GM19238 (cell line): Measurements from ENCODE around the gene UGT1A5.
"Not testable (repeated sequence)": the region's sequence is repeated elsewhere in the genome, so short reads cannot be mapped to it uniquely, and the experiment has no call there.

Experiments used
- DNase-seq: peaks from one replicate; pipeline ENCODE4 v3.0.0; 2011; ENCODE audit warnings: low spot score; ENCODE audit not compliant: insufficient read length

UGT1A5 gene

DNA sequence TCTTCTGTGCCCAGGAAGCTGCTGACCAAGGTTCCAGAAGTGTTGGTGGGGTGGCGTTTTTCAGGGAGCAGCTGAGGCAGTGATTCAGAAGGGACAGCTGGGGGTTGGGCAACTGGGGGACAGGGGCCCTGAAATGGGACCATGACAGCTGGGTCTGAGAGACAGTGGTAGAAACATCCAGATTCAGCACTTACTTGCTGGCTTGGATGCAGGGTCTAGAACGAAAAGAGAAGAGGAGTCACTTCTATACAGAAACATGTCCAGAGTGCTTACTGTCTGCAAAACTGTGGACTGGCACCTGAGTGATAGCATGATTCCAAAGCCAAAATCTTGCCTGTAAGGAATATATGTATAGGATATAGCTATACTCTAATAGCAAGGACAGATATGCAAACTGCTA is 33.1 kb downstream of the UGT1A5 start:
- DNase-seq, result not testable (repeated sequence)

DNA sequence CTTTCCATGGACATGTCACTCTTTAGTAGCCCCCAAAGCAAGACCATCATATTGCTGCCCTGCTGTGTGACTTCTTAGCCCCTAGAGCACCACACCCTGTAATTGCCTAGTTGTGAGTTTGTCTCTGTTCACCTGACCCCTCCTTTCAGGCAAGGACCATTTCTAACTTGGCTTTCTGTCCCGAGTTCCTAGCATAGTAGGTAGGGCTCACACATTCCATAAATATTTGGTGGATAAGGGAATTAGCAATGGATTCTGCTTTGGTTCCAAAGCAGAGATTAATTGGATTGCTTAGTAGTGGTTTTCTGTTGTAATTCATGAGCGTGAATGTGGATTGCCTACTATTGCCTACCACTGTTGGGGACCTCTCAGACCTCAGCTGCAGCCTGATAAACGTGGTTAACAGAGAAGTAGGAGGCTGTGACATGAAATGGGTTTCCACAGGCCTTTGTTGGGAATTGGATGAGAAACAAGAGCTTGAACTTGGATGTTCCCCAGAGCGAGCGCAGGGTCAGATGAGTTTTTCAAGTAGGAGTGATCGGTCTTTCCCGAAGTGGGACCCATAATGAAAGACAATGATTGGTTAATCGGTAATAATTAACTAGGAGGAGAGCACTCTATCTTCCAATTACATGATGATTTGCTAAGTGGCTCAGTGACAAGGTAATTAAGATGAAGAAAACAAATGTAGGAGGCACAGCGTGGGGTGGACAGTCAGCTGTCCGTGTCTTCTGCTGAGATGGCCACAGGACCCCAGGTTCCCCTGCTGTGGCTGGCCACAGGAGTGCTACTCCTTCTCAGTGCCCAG is 34.0 kb downstream of the UGT1A5 start:
- no peak for DNase-seq

DNA sequence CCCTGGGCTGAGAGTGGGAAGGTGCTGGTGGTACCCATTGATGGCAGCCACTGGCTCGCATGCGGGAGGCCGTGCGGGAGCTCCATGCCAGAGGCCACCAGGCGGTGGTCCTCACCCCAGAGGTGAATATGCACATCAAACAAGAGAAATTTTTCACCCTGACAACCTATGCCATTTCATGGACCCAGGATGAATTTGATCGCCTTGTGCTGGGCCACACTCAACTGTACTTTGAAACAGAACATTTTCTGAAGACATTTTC is 34.5 kb downstream of the UGT1A5 start:
- no peak for DNase-seq

DNA sequence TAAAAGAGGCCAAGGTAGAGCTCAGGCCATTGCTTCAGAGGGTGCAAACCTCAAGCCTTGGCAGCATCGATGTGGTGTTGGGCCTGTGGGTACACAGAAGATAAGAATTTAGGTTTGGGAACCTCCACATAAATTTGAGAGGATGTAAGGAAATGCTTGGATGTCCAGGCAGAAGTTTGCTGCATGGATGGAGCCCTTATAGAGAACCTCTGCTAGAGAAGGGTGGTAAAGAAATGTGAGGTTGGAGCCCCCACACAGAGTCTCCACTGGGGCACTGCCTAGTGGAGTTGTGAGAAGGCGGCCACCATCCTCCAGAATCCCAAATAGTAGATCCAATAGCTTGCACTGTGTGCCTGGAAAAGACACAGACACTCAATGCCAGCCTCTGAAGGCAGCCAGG is 38.0 kb downstream of the UGT1A5 start:
- DNase-seq, result not testable (repeated sequence)

DNA sequence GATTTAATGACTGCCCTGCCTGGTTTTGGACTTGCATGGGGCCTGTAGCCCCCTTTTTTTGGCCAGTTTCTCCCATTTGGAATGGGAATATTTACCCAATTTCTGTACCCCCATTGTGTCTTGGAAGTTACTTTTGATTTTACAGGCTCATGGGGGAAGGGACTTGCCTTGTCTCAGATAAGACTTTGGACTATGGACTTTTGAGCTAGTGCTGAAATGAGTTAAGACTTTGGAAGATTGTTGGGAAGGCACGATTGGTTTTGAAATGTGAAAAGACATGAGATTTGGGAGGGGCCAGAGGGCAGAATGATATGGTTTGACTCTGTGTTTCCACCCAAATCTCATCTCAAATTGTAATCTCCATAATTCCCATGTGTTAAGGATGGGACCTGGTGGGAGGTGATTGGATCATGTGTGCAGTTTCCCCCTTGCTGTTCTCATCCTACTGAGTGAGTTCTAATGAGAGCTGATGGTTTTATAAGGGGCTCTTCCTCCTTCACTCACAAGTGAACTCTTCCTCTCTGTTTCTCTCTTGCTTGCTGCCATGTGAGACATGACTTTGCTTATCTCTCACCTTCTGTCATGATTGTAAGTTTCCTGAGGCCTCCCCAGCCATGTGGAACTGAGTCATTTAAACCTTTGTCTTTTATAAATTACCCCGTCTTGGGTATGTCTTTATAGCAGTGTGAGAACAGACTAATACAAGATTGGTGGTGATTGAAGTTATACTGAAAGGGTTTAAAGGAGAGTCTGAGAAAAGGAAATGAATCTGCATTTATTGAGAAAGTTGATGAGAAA is 38.7 kb downstream of the UGT1A5 start:
- not testable (repeated sequence) for DNase-seq

DNA sequence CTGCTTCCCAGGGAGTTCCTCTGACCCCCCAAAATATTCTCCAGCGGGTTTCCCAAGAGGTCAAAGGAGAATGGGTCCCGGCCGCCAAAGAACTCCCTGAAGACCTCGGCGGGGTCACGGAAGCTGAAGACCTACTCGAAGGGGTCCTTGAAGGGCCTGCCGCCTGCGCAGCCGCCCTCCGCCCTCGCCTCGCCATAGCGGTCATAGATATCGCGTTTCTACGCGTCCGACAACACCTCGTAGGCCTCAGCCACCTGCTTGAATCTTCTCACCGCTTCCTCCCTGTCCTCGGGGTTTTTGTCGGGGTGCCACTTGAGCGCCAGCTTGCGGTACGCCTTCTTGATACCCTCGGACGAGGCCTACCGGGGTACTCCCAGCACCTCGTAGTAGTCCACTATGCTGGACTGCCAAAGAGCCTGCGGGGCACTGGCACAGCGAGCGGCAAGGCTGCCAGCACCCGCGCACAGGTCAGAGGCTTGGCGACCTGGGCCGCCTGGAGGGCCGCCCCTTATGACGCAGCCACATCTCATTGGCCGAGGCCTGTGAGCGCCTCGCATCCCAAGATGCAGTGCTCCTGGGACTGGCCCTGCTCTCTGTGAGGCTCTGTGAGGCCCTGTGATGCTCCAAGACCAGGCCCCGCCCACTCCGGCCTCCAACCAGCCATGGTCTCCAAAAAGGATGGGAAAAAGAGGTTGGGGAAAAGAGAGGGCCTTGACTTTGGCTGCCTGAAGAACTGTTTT is 42.3 kb downstream of the UGT1A5 start:
- DNase-seq, result no peak

DNA sequence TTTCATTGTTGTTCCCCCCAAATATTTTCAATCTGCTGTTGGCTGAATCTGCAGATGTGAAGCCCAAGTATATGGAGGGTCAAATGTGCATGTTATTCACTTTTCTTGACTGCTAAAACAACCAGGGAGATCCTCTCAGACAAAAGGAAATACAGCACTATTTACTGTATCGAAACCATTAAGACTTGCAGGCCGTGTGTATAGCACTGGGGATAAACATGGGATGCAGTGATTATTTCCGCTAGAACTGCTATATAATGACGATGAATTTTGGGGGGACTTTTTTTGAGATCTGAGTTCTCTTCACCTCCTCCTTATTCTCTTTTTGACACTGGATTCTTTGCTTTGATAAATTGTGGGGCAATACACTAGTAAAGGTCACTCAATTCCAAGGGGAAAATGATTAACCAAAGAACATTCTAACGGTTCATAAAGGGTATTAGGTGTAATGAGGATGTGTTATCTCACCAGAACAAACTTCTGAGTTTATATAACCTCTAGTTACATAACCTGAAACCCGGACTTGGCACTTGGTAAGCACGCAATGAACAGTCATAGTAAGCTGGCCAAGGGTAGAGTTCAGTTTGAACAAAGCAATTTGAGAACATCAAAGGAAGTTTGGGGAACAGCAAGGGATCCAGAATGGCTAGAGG is 43.8 kb downstream of the UGT1A5 start:
- DNase-seq, result no peak

DNA sequence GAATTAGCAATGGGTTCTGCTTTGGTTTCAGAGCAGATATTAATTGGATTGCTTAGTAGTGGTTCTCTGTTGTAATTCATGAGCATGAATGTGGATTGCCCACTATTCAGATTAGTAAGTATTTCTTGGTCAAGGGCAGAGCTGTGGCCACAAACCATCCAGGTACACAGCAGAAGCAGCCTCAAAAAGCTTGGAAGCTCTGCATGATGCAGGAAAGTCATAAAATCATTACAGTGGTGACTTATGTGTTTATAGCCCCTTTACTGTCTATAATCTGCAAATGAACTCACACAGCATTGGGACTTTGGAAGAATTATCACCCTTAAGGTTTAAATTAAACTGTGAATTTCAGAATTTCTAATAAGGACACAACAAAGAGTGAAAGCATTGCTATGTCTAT is 45.4 kb downstream of the UGT1A5 start:
- DNase-seq, result no peak

DNA sequence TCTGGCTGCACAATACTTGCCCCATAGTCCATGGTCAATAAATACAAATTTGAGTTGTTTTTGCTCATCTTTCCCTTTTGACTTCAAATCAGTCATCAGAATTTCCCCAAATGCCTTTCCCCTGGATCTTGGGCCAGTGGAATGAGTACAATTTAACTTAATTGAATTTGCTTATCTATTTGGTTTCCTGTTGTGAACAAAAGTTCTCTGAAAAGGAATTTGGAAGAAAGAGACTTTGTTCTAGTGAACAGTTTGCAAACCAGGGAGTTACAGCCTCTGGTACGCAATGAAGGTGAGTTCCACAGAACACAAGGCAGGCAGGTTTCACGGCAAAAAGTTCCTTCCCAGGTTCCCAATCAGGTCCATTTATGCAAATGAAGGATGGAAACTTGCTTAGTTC is 46.1 kb downstream of the UGT1A5 start:
- DNase-seq, result no peak

DNA sequence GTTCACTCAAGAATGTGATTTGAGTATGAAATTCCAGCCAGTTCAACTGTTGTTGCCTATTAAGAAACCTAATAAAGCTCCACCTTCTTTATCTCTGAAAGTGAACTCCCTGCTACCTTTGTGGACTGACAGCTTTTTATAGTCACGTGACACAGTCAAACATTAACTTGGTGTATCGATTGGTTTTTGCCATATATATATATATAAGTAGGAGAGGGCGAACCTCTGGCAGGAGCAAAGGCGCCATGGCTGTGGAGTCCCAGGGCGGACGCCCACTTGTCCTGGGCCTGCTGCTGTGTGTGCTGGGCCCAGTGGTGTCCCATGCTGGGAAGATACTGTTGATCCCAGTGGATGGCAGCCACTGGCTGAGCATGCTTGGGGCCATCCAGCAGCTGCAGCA is 47.3 kb downstream of the UGT1A5 start, which contains the start of gene UGT1A1:
Gene UGT1A1 (plus strand): TSS at position 228 of the 400 bp plus-strand sequence. CDS start 18 bp downstream, at position 246.
- no peak for DNase-seq

DNA sequence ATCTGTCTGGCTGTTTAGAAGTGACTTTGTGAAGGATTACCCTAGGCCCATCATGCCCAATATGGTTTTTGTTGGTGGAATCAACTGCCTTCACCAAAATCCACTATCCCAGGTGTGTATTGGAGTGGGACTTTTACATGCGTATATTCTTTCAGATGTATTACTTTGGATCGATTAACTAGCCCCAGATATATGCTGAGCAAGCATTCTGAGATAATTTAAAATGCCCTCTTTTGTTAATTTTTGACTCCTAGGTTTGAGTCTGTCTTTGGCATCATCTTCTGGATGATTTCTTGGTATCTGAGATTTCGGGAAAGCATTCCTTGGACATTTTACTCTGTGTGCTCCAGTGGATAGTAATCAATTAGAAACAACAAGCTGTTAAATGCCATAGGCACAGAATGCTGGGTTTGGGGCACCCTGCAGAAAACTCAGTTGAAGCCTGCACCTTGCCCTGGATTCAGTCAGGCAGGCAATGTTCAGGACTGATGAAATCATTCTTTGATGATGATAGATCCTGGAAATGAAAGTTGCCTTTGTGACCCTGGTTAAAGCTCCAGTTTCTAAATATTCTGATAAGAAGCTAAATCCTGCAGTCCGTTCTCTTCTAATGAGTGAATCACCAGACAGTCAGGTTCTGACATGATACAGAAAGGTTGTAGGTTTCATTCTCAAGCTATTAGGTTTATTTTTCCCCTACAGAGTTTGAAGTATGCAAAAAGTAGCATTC is 48.5 kb downstream of the UGT1A5 start:
- no peak for DNase-seq

DNA sequence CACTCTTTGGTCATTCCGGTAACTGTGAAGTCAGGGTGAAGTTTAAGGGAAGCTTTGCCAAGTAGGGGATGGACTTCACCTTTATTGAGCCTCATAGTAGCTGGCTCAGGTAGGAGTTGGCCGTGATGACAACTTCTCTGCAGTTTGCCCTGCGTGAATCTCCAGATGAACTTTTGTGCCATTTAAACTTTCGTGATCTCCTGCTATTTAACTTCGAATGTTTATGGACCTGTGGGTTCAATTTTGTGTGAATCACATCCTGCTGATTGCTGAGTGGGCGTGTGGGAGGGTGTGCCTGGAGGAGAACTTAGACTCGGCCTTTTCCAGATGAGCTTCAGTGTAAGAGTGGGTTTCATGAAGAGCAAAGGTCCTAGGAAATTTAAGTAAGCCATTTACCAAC is 51.6 kb downstream of the UGT1A5 start:
- DNase-seq, result no peak

DNA sequence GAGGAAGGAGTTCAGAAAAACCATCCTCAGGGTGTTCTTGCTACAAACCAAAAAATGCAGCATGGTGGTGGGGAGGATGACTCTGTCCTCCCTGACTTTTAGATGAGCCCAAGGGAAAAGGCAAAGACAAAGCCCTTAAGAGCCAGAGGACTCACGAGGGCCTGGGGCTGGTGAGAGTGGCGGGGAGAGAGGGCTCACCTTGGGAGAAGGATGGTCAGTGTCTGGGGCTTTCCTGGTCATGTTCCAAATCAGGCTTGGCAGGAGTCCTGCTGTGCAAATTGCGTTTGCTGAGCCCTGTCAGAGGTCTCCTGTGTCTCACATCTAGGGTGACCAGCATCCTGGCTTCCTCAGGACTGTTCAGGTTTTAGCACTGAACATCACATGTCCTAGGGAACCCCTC is 52.1 kb downstream of the UGT1A5 start:
- DNase-seq, result no peak

DNA sequence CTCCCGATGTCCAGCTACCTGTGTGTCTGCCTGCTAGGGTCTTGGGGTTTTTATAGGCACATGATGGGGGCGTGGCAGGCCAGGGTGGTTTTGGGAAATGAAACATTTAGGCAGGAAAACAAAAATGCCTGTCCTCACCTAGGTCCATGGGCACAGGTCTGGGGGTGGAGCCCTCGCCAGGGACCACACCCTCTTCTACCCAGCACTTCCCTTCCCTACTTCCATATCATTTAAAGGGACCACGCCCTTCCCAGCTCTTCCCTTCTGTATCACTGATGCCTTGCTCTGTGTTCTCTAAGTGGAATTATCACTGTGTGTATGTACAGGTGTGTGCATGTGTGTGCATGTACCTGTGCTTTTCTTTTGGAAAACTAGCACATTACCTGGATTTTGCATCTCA is 53.7 kb downstream of the UGT1A5 start:
- no peak for DNase-seq

DNA sequence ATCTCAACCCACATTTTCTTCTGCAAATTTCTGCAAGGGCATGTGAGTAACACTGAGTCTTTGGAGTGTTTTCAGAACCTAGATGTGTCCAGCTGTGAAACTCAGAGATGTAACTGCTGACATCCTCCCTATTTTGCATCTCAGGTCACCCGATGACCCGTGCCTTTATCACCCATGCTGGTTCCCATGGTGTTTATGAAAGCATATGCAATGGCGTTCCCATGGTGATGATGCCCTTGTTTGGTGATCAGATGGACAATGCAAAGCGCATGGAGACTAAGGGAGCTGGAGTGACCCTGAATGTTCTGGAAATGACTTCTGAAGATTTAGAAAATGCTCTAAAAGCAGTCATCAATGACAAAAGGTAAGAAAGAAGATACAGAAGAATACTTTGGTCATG is 55.4 kb downstream of the UGT1A5 start:
- DNase-seq, result no peak

DNA sequence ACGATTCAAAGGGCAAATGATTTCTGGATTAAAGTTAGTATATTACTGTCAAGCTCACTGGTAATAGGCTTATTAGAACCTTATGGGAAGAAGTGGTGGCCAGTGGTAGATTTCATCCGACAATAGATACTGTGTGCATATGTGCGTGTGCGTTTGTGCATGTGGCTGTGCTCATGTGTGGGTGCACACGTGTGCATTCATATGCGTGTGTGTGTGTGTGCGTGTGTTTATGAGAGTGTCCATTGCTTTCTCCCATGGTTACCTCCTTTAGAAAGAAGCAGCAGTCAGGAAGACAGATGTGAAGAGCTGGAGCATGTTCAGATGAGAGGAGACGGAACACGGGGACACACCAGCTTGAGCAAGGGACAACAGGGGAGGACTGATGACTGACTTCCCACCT is 56.6 kb downstream of the UGT1A5 start:
- no peak for DNase-seq

DNA sequence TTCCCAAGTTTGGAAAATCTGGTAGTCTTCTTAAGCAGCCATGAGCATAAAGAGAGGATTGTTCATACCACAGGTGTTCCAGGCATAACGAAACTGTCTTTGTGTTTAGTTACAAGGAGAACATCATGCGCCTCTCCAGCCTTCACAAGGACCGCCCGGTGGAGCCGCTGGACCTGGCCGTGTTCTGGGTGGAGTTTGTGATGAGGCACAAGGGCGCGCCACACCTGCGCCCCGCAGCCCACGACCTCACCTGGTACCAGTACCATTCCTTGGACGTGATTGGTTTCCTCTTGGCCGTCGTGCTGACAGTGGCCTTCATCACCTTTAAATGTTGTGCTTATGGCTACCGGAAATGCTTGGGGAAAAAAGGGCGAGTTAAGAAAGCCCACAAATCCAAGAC is 59.4 kb downstream of the UGT1A5 start:
- no peak for DNase-seq

DNA sequence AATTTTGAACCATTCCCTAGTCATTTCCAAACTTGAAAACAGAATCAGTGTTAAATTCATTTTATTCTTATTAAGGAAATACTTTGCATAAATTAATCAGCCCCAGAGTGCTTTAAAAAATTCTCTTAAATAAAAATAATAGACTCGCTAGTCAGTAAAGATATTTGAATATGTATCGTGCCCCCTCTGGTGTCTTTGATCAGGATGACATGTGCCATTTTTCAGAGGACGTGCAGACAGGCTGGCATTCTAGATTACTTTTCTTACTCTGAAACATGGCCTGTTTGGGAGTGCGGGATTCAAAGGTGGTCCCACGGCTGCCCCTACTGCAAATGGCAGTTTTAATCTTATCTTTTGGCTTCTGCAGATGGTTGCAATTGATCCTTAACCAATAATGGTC is 59.9 kb downstream of the UGT1A5 start:
- DNase-seq, result no peak

DNA sequence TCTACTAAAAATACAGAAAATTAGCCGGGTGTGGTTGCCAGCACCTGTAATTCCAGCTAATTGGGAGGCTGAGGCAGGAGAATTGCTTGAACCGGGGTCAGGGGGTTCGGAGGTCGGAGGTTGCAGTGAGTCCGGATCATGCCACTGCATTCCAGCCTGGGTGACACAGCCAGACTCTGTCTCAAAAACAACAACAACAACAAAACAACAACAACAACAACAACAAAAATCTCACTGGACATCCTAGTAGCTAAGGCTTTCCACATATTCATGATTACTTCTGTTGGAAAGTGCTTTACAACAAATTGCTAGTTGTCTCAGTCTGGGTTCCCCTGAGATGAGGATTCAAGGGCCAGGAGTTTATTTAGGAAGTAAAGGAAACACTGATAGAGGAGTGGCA is 61.1 kb downstream of the UGT1A5 start:
- no peak for DNase-seq

DNA sequence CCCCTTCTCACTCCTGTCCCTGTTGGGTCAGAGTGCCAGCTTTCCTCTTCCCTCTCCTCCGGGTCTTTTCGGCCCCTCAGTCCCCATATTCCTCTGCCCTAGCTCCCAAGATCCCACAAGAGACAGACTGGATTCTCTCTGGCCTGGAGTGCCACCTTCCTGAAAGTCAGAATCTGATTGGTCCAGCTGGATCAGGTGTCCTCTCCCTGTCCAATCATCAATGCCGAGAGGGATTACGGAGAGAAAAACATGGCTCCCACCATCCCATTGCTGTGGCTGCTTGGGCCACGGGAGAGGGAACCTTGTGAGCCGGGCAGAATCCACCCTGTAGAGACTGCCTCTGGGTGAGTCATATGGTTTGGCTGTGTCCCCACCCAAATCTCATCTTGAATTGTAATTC is 62.7 kb downstream of the UGT1A5 start:
- no peak for DNase-seq

DNA sequence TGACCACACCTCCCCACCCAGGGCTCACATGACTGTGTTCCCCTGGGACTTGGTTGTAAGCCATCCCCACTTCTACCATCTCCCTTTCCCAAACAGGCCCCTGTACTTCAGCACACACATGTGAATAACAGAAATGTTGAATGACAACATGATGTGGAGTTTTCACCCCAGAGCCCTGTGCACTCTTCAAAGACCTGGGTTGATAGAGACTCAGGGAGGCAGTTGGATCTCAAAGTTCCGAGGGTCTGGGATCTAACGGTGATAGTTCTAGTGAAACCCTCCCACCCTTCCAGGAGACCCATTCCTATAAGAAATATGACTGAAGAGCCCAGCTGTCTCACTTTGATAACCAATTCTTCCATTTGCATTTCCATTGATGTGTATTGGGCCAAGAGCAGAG is 65.3 kb downstream of the UGT1A5 start, which contains the start of gene MROH2A:
Gene MROH2A (plus strand): TSS at position 301 of the 400 bp plus-strand sequence. CDS start 1,029 bp downstream, outside the sequence.
- DNase-seq, result no peak
